Stimulated activated CD8-positive, alpha-beta memory T cell treated with anti-CD3 and anti-CD28 coated beads, Interleukin-15, amount 100 ng/mL, for 1 hour (primary cell): ENCODE measurements around the gene KIAA1614.

Experiments used
- DNase-seq: peaks from one replicate; pipeline ENCODE4 v3.0.0-alpha.2; 2020; ENCODE audit warnings: low read depth

Gene KIAA1614

GRCh38 chr1:180908074-180908765, 4.5 kb upstream of the KIAA1614 start:
- no peak for DNase-seq

- DNase-seq, result no peak
Measured at GRCh38 chr1:180909005-180909414, 3.7 kb upstream of the KIAA1614 start.

- DNase-seq, result no peak
Measured at GRCh38 chr1:180909462-180909976, 3.2 kb upstream of the KIAA1614 start.

GRCh38 chr1:180911640-180912191, 981 bp upstream of the KIAA1614 start:
- no peak for DNase-seq

- no peak for DNase-seq
Measured at GRCh38 chr1:180912211-180912800, 391 bp upstream of the KIAA1614 start.

- DNase-seq, result no peak
Measured at GRCh38 chr1:180915426-180915965, 2.8 kb downstream of the KIAA1614 start.

- no peak for DNase-seq
Measured at GRCh38 chr1:180916012-180916770, 3.5 kb downstream of the KIAA1614 start.

GRCh38 chr1:180916771-180917170, 4.1 kb downstream of the KIAA1614 start:
- DNase-seq, result no peak

GRCh38 chr1:180917306-180918065, 4.8 kb downstream of the KIAA1614 start:
- no peak for DNase-seq

- no peak for DNase-seq
Measured at GRCh38 chr1:180918519-180918918, 5.8 kb downstream of the KIAA1614 start.

GRCh38 chr1:180919183-180919700, 6.5 kb downstream of the KIAA1614 start:
- DNase-seq, result no peak

- no peak for DNase-seq
Measured at GRCh38 chr1:180920193-180920592, 7.5 kb downstream of the KIAA1614 start.

- no peak for DNase-seq
Measured at GRCh38 chr1:180920702-180921101, 8.0 kb downstream of the KIAA1614 start.

- no peak for DNase-seq
Measured at GRCh38 chr1:180921386-180921785, 8.7 kb downstream of the KIAA1614 start.

- DNase-seq, result no peak
Measured at GRCh38 chr1:180921891-180922630, 9.4 kb downstream of the KIAA1614 start.

GRCh38 chr1:180922631-180923015, 9.9 kb downstream of the KIAA1614 start:
- DNase-seq, result no peak

GRCh38 chr1:180923021-180923841, 10.5 kb downstream of the KIAA1614 start:
- DNase-seq, result no peak

- DNase-seq, result no peak
Measured at GRCh38 chr1:180923887-180924286, 11.2 kb downstream of the KIAA1614 start.

- no peak for DNase-seq
Measured at GRCh38 chr1:180924939-180925338, 12.2 kb downstream of the KIAA1614 start.
